GM19035 (cell line): ENCODE measurements around the gene PLXND1.

Source experiments
- ATAC-seq: cut with Tn5 transposase; IDR thresholded peaks from one replicate; pipeline ENCODE4 v1.9.1; 2021; ENCODE audit not compliant: unreplicated experiment

The PLXND1 gene

DNA sequence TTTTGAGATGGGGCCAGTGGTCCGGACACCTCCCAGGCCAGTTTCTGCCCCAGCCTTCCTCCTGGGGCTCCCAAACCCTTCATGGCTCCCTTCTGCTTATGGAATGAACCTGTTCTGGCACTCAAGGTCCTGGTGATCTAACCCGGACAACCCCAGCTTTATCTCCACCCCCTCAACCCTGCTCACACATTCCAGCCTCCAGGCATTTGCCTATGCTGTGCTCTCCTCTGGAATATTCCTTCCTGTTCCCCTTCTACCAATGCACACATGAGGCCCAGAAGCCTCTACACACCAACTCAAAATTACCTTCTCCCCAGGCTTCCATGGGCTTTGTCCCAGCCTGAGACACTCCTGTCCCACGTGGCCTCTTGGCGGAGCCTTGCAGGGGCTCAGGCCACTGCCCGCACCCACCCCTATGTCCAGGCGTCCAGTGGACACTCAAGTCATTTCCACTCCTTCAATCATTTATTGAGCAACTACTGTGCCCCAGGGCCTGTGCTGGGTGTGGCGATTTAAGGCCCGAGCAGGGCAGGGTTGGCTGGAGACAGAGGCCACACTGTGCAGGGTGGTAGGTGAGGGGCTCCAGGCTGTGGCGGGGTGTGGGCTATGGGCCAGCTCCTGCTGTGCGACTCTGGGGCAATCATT, 18.8 kb downstream of the PLXND1 start:
- ATAC-seq = no peak

DNA sequence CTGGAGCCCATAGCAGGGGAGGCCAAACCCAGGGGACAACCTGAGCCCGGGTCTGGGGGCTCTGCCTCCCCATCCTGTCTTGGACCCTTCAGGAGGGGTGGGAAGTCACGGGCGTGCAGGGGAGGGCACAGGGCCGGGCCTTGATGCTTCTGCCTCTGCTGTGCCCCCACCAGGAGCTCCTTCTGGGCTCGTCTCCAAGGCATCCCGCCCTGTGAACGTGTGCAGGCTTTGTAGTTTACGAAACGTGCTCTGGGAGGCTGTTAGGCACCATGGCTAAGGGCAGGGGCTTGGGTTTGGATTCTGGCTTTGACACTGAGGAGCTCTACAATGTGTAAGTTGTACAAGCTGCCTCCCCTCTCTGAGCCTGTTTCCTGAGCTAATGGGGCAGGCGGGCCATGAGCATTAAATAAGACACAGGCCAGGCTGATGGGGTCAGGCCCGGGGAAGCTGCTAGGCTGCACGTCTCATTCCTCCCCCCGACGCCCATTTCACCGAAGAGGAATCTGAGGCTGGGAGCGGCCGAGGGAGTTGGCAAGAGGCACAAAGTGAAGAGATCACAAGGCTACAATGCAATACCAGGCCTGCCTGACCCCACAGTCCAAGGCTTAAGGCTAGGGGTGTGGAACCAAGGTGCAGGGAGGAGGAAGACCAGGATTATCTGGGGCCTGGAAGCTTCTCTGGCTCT, 19.6 kb downstream of the PLXND1 start:
- ATAC-seq = no peak

- no peak for ATAC-seq
Observed at GRCh38 chr3:129585949-129586657, 20.4 kb downstream of the PLXND1 start.

DNA sequence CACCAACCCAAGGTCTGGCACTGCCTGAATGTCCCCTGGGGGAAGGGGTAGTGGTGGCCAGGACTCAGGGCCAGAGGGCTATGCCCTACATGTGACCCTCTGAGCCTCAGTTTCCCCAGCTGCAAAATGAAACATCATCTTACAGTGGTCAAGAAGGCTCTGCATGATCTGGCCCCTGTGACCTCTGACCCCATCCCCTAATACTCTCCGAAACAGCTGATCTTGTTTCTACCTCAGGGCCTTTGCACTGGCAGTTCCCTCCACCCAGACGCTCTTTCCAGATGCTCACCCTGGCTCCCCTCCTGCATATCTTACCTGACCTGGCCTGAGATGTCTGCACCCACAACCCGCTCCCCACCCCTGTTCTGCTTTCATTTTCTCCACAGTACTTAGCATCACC, 21.8 kb downstream of the PLXND1 start:
- ATAC-seq = no peak

- ATAC-seq = no peak
Observed at GRCh38 chr3:129583289-129583688, 23.2 kb downstream of the PLXND1 start.

- no peak for ATAC-seq
Observed at GRCh38 chr3:129582799-129583198, 23.7 kb downstream of the PLXND1 start.

DNA sequence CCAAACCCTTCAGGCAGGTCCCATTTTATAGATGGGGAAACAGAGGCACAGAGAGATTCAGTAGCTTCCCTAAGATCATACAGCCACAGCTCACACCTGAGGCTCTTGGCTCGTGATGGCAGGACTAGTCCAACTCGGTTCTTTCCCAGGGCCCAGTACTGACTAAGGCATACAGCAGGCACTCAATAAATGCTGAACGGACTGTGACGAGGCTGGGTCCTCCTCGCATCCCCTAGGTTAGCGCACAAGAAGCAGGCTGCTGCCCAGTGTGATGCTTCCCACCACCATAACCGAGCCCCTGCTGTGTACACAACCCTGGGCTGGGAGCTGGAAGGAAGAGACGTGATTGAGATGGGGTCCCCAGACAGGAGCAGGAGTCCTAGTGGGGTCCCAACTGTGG, 24.9 kb downstream of the PLXND1 start:
- no peak for ATAC-seq

GRCh38 chr3:129579991-129580390, 26.5 kb downstream of the PLXND1 start:
- ATAC-seq = no peak

DNA sequence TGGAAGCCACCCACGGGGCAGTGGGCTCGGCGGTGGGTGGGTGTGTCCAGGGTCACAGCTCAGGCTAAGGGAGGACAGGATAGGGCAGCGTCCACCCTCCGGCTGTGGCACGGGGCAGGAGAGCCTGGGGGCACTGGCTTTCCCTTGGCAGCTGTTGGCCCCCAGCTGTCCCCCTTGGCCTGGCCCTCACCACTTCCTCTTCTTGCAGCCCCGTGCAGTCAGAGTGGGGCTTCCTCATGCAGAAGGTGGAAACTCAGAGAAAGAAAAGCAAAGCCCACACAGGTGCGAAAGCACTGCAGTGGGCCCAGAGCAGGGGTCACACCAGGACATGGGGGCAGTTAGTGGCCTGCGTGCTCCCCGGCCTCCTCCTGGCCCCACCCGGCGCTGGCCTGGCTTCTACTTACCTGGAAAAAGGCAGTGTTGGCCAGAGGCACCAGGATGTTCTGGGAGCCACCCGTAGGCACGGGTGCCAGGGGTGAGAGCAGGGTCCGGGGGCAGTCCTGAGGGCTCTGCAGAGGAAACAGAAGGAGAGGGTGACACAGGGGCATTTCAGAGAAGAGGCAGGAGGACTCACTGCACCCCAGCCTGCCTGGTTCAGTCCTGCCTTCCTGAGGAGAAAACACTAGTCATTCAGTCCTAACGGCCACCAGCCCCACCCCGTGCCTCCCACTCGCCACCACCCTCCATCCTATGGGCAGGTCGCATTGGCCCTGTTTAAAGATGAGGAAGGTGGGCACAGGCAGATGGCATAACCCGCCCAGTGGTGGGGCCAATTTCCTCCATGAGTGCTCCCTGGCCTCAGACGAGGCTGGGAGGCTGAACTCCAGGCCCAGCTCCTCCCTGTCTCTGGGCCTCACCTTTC, 28.3 kb downstream of the PLXND1 start:
- peak; percentile 60 for ATAC-seq

GRCh38 chr3:129577366-129577765, 29.1 kb downstream of the PLXND1 start:
- no peak for ATAC-seq

DNA sequence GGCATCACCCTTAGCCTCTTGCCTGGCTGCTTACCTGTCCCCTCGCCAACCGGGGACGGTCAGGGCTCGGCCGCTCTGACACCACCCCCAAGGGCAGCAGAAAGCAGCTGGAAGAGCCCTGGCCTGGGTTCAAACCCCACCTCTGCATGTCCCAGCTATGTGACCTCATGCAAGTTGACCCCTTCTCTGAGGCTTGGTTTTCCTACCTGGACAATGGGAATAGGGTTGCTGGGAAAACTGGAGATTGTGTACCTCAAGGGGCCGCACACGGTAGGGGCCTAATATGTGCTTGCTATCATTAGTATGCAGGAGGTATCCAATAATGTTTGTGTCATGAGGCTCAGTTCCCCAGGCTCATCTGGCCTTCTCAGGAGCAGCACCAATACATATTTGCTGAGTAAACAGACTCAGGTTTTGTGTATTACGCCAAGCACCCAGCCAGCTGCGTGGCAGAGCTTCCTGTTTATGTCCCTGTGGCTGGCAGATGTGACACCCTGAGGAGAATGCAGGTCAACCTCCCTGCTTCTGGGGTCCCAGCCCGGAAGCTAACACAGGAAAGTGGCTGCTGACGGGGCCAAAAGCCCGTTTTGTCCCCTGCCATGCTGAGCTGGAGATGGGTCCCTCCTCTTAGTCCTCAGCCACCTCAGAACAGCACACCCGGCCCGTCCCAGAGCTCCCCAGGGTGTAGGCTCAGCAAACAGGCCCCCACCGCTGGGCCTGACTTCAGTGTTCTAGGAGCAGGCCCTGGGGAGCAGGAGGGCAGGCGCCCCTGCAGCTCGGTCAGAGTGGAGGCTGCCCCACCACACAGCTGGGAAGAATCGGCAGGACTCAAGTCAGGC, 29.7 kb downstream of the PLXND1 start:
- peak; percentile 55 for ATAC-seq

- ATAC-seq = no peak
Observed at GRCh38 chr3:129575997-129576384, 30.5 kb downstream of the PLXND1 start.

DNA sequence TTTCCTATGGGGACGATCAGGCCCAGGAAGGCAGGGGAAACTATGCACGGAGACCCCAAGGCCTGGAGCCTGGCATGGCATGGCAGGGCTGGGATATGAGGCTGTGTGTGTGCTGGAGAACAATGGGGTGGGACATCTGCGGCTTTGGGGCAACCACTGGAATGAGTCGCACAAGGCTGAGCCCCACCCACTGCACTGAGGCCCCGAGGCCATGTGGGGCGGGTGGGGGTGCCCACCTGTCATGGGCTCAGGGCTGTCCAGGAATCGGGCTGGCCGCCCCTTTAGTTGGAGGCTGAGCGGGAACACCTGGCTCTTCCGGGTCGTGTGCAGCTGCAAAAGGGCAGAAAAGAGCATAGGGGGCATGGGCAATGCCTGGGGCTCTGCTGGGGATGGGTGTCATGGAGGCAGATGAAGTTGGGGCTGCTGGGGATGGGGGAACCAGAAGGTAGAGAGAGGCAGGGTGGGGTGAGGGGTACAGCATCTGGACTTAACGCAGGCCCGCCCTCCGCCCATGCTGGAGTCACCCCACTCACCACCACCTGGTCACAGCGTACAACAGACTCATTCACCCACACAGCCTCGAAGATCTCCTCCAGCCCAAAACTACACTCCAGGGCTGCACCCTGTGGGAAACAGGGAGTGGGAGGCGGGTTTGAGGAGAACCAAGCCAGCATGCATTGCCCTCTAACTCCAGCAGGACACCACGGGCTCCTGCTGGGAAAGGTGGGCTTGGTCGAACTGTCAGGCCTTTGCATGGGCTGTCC, 31.1 kb downstream of the PLXND1 start:
- no peak for ATAC-seq

DNA sequence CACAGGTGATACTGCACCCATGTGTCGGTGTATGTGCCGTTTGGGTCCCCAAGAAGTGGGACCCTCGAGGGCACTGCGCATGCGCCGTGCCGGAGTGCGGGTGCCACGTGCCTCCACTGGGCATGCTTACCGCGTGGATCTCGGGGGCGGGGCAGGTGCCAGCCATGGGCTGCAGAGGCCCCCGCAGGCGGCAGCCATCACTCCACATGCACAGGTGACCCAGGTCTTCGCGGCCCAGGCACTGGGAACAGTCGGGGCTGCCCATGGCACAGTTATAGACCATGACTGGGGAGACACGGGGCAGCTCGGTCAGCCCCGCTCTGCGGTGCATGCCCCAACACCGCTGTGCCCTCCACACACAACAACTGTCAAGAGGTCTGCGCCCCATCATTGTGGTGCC, 32.3 kb downstream of the PLXND1 start:
- no peak for ATAC-seq

DNA sequence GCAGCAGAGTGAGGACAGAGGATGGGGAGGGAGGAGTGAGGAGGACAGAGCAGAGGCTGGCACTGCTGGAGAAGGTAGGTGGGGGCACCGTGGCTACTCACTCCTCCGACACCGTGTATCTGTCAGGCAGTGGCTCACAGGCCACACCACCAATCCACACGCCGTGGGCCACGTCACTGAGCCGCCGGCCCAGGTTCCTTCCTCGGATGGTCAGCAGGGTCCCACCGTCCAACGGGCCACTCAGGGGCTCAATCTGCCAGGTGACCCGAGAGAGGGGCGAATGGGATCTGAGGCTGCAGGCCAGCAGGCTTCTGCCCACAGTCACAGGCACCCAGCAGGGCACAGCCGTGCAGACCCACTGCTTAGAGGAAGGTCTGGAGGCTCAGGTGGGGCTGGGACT, 33.0 kb downstream of the PLXND1 start:
- ATAC-seq = no peak

- no peak for ATAC-seq
Observed at GRCh38 chr3:129572603-129573002, 33.9 kb downstream of the PLXND1 start.

GRCh38 chr3:129571605-129572547, 34.6 kb downstream of the PLXND1 start:
- no peak for ATAC-seq

- no peak for ATAC-seq
Observed at GRCh38 chr3:129569856-129570255, 36.6 kb downstream of the PLXND1 start.

- ATAC-seq = no peak
Observed at GRCh38 chr3:129567939-129568338, 38.5 kb downstream of the PLXND1 start.
